Right kidney (tissue), 1 donor: ENCODE data around the gene UGT1A7.
A peak's percentile ranks its signal among the peaks of the same experiment; 100 is the strongest.
"Not testable (repeated sequence)": the region's sequence is repeated elsewhere in the genome, so short reads cannot be mapped to it uniquely, and the experiment has no call there.

ENCODE experiments used
- DNase-seq: peaks from one replicate; pipeline ENCODE4 v3.0.0-alpha.2; 2016

Gene UGT1A7

GRCh38 chr2:233680361-233681045 lies 1.2 kb upstream of the UGT1A7 start:
- DNase-seq, result no peak

GRCh38 chr2:233684640-233685039 lies 2.9 kb downstream of the UGT1A7 start:
- DNase-seq, result no peak

GRCh38 chr2:233686928-233687327 lies 5.2 kb downstream of the UGT1A7 start:
- DNase-seq, result no peak

- DNase-seq, result no peak
Observed at GRCh38 chr2:233688341-233688740, 6.6 kb downstream of the UGT1A7 start.

GRCh38 chr2:233689031-233689430 lies 7.3 kb downstream of the UGT1A7 start:
- DNase-seq, result no peak

GRCh38 chr2:233689501-233689900 lies 7.8 kb downstream of the UGT1A7 start:
- DNase-seq, result no peak

- DNase-seq, result no peak
Observed at GRCh38 chr2:233690444-233690843, 8.7 kb downstream of the UGT1A7 start.

GRCh38 chr2:233691443-233692433 lies 10.0 kb downstream of the UGT1A7 start:
- no peak for DNase-seq

- DNase-seq, result no peak
Observed at GRCh38 chr2:233692648-233693047, 10.9 kb downstream of the UGT1A7 start, which contains the start of gene UGT1A6. UGT1A6 (plus strand) TSS chr2:233692890; CDS start chr2:233693005, 115 bp downstream.

GRCh38 chr2:233693963-233694362 lies 12.3 kb downstream of the UGT1A7 start:
- no peak for DNase-seq

- DNase-seq, result no peak
Observed at GRCh38 chr2:233698740-233699139, 17.0 kb downstream of the UGT1A7 start.

GRCh38 chr2:233699424-233700027 lies 17.8 kb downstream of the UGT1A7 start:
- DNase-seq, result no peak

- no peak for DNase-seq
Observed at GRCh38 chr2:233700028-233700635, 18.4 kb downstream of the UGT1A7 start.

- not testable (repeated sequence) for DNase-seq
Observed at GRCh38 chr2:233700842-233701241, 19.1 kb downstream of the UGT1A7 start.

- no peak for DNase-seq
Observed at GRCh38 chr2:233702238-233702637, 20.5 kb downstream of the UGT1A7 start.

- no peak for DNase-seq
Observed at GRCh38 chr2:233705911-233706506, 24.3 kb downstream of the UGT1A7 start.

GRCh38 chr2:233706720-233707119 lies 25.0 kb downstream of the UGT1A7 start:
- DNase-seq, result no peak

- no peak for DNase-seq
Observed at GRCh38 chr2:233707940-233708644, 26.4 kb downstream of the UGT1A7 start.

GRCh38 chr2:233708942-233709341 lies 27.2 kb downstream of the UGT1A7 start:
- no peak for DNase-seq

- peak; percentile 37 for DNase-seq
Observed at GRCh38 chr2:233711312-233712008, 29.8 kb downstream of the UGT1A7 start.
